Measurements from ENCODE around the gene CMTR2.
A peak's percentile ranks its signal among the peaks of the same experiment; 100 is the strongest.
"Not testable (repeated sequence)": the region's sequence is repeated elsewhere in the genome, so short reads cannot be mapped to it uniquely, and the experiment has no call there.

Gene CMTR2

DNA sequence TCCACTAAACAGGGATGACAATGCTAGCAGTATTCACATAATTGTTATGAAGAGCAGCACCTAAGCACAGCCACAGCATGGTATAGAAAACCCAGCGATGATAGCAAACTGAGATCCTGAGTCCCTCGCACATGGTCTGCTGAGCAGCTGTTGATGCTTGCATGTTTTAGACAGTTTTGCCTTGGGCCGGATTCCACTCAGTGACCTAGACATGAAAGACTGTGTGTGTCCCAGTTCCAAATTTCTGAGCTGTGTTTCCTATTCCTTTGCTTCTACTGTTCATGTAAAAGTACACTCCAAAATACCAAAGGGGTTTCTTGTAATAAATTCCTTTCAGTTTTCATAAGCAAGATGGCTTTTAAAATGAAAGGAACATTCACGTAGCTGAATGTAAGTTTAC is 30.8 kb upstream of the CMTR2 start:
- TF ChIP-seq, protein P1, sequence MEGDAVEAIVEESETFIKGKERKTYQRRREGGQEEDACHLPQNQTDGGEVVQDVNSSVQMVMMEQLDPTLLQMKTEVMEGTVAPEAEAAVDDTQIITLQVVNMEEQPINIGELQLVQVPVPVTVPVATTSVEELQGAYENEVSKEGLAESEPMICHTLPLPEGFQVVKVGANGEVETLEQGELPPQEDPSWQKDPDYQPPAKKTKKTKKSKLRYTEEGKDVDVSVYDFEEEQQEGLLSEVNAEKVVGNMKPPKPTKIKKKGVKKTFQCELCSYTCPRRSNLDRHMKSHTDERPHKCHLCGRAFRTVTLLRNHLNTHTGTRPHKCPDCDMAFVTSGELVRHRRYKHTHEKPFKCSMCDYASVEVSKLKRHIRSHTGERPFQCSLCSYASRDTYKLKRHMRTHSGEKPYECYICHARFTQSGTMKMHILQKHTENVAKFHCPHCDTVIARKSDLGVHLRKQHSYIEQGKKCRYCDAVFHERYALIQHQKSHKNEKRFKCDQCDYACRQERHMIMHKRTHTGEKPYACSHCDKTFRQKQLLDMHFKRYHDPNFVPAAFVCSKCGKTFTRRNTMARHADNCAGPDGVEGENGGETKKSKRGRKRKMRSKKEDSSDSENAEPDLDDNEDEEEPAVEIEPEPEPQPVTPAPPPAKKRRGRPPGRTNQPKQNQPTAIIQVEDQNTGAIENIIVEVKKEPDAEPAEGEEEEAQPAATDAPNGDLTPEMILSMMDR (conservative IDR thresholded peaks at IDR 0.05; ENCODE audit: low read depth, low read length), result no peak
- DNase-seq (ENCODE audit: low read depth), result no peak
- no peak overlapping the region for H3K4me3 ChIP-seq (ENCODE audit: low read depth, low read length)

DNA sequence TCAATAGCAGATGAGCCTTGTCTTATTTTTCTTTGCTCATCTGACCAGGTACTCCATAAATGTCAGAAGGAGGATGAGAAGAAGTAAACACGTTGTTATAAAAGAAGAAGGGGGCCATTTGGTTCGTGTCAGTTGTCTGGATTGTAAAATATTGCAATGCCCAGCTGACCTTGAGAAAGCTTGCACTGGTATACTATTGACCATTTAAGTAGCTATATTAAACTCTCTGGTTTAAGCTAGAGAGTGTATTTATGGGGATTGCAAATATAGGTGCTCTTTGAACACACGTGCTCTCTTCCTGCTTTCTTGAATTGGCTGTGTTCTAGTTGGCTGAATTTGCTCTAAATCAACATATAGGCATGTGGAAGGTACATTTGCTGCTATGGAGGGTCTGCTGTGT is 26.1 kb upstream of the CMTR2 start:
- TF ChIP-seq, protein P1 (conservative IDR thresholded peaks at IDR 0.05; ENCODE audit: low read depth, low read length), result no peak
- H3K4me3 ChIP-seq (ENCODE audit: low read depth, low read length), result no peak overlapping the region
- DNase-seq (ENCODE audit: low read depth), result no peak

DNA sequence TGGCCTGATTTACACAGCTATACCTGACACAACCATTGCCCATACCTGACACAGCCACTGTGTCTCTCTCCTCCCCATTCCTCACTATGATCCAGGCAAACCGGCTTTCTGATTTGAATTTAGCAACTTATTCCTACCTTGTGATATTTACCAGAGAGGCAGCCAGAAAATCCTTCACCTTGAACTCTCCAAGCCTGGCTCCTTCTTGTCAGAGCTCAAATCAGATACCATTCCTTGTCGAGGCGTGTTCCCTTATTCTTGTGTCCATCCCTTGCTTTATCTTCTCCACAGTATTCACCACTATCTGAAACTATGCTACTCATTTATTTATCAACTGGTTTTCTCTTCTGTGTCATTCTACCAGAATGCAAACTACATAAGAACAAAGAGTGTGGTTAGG is 24.4 kb upstream of the CMTR2 start:
- DNase-seq (ENCODE audit: low read depth); H3K4me3 ChIP-seq (ENCODE audit: low read depth, low read length): not testable (repeated sequence)

DNA sequence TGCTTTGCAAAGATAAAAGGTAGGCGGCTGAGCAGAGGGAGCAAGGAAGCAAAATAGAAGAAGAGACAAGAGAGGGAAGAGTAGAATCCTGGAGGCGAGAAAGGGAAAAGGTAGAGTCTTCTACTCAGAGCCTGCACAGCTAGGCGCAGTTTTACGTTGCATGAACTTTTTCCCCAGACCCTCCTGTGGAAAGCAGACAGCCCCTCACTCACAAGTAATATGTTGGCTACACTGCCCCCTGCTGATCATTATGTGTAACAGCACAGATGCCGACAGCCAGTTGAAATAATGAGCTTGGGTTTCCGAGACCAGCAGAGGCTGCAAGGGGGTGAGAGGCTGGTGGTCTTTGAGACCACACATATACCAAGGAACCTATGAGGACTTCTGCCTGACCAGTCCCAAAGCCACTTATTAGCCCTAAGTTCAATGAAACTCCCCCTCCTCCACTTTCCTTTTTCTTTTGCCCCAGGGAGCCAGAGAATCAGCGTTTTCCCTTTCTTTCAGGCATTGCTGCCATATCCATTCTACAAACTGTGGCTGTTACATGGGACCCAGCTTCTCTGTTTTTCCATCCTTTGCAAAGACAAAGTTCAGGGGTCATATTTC is 22.5 kb upstream of the CMTR2 start:
- no peak overlapping the region for H3K4me3 ChIP-seq (ENCODE audit: low read depth, low read length)
- TF ChIP-seq, protein P1 (conservative IDR thresholded peaks at IDR 0.05; ENCODE audit: low read depth, low read length), result peak; percentile 83
- DNase-seq (ENCODE audit: low read depth), result peak; percentile 27

DNA sequence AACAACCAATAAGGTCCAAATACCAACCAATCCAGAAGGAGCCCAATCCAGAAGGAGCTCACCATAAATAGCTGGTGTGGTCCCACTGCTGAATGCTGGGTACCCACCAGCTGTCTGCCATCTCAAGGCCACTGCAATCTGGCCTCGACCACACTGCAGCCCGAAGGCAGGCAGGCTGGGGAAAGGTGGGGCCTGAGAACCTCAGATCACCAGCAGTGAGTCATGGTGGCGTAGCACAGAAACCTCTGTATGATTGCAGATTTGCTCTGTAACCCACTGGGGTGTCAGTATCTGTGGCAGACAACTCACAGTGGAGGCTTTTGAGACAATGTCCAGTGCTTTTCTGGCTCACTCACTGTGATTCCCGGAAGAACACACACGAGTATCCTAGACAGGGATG is 14.7 kb upstream of the CMTR2 start:
- no peak for DNase-seq (ENCODE audit: low read depth)
- H3K4me3 ChIP-seq (ENCODE audit: low read depth, low read length), result no peak overlapping the region
- TF ChIP-seq, protein P1 (conservative IDR thresholded peaks at IDR 0.05; ENCODE audit: low read depth, low read length), result no peak

DNA sequence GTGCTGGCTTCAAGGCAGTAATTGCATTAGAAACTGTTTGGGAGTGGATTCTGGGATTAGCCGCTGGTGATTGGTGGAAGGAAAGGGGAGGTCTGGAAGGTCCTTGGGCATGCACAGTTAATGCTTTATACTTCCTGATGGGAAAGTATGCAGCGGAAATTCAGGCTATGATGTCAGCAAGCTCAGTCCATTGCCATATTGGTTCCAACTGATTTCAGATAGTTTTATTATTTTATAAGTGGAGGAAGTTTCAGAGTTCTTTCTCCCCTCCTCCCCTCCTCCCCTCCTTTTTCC is 8.1 kb upstream of the CMTR2 start:
- TF ChIP-seq, protein P1 (conservative IDR thresholded peaks at IDR 0.05; ENCODE audit: low read depth, low read length), result no peak
- no peak overlapping the region for H3K4me3 ChIP-seq (ENCODE audit: low read depth, low read length)
- DNase-seq (ENCODE audit: low read depth), result no peak

DNA sequence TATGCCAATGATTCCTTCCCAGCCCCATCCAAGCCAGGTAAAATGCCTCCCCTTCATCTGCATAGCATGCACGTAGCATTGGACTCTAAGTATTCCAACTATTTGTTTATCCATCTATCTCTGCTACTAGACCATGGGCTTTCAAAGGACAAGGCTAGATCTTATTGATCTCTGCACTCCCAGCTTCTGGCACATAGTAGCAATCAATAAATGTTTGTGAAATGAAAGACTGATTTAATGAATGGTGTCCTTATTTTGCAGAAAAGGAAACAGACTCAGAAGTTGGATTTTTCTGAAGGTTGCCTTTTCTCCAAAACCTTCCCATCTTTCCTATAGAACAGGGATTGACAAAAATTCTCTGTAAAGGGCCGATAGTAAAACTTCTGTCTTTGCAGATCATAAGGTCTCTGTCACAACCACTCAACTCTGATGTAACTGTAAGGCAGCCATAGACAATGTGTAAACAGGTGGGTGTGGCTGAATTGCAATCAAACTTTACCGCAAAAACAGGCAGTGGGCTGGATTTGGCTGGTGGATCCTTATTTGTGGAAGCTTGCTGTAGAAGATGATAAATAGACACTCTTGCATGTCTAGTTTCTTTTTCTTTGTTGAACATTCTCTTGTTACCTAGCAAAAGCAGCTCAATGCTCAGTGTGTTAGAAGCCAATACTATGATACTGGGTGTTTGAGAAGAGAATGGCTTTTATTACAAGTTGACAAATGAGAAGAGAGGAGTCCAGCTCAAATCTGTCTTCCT is 7.6 kb upstream of the CMTR2 start:
- no peak for DNase-seq (ENCODE audit: low read depth)
- H3K4me3 ChIP-seq (ENCODE audit: low read depth, low read length), result no peak overlapping the region
- TF ChIP-seq, protein P1 (conservative IDR thresholded peaks at IDR 0.05; ENCODE audit: low read depth, low read length), result no peak
